GM21619 (cell line): Measurements from ENCODE around the gene CCDC54.

Experiments used
- ATAC-seq: cut with Tn5 transposase; IDR thresholded peaks from one replicate; pipeline ENCODE4 v1.9.1; 2021; ENCODE audit not compliant: unreplicated experiment

Gene CCDC54

GRCh38 chr3:107392549-107393165, 15.4 kb downstream of the CCDC54 start:
- ATAC-seq, result no peak

GRCh38 chr3:107394502-107394901, 17.3 kb downstream of the CCDC54 start:
- no peak for ATAC-seq

- ATAC-seq, result no peak
These were observed 17.8 kb downstream of the CCDC54 start for GRCh38 chr3:107395066-107395465.

GRCh38 chr3:107401301-107401700, 24.1 kb downstream of the CCDC54 start:
- no peak for ATAC-seq

- ATAC-seq, result no peak
These were observed 25.0 kb downstream of the CCDC54 start for GRCh38 chr3:107402214-107402613.

- no peak for ATAC-seq
These were observed 27.7 kb downstream of the CCDC54 start for GRCh38 chr3:107404727-107405469.

GRCh38 chr3:107407355-107407754, 30.1 kb downstream of the CCDC54 start:
- ATAC-seq, result no peak

- ATAC-seq, result no peak
These were observed 31.3 kb downstream of the CCDC54 start for GRCh38 chr3:107408513-107408912.

- ATAC-seq, result no peak
These were observed 32.1 kb downstream of the CCDC54 start for GRCh38 chr3:107409365-107409764.

GRCh38 chr3:107410606-107411005, 33.4 kb downstream of the CCDC54 start:
- no peak for ATAC-seq

- no peak for ATAC-seq
These were observed 33.8 kb downstream of the CCDC54 start for GRCh38 chr3:107411056-107411455.

GRCh38 chr3:107411779-107412178, 34.5 kb downstream of the CCDC54 start:
- ATAC-seq, result no peak

GRCh38 chr3:107412376-107412775, 35.1 kb downstream of the CCDC54 start:
- ATAC-seq, result no peak

GRCh38 chr3:107413264-107413663, 36.0 kb downstream of the CCDC54 start:
- ATAC-seq, result no peak

GRCh38 chr3:107414325-107414964, 37.2 kb downstream of the CCDC54 start:
- ATAC-seq, result peak; percentile 91

GRCh38 chr3:107416138-107416537, 38.9 kb downstream of the CCDC54 start:
- no peak for ATAC-seq

- no peak for ATAC-seq
These were observed 39.6 kb downstream of the CCDC54 start for GRCh38 chr3:107416886-107417285.

GRCh38 chr3:107421170-107421792, 44.0 kb downstream of the CCDC54 start:
- peak; percentile 78 for ATAC-seq

GRCh38 chr3:107421881-107422280, 44.6 kb downstream of the CCDC54 start:
- no peak for ATAC-seq

GRCh38 chr3:107425033-107425432, 47.8 kb downstream of the CCDC54 start:
- ATAC-seq, result no peak

- no peak for ATAC-seq
These were observed 49.0 kb downstream of the CCDC54 start for GRCh38 chr3:107426223-107426622.
